A549 (cell line): ENCODE results near the gene SCGB1D2. TPM values are rescaled to one million over a fixed set of nuclear protein-coding genes. Genes with fewer than 3 reads are reported as not detected.

Experiments used
- ATAC-seq, 2 experiments: fragments of 200-7000 bp in 1 of 2; fragments of >200 bp in 1 of 2; cut with Nextera tagmentation in 1 of 2; cut with Tn5 transposase in 1 of 2; 3 replicates each; pipeline versions ENCODE4 v1.8.0 to v1.9.1; 2018 to 2020; ENCODE audit warnings: mild to moderate bottlenecking in 1 of 2, moderate library complexity in 1 of 2
- CTCF ChIA-PET: fragments of 300-600 bp; sonication (Branson Sonifier 250); formaldehyde crosslinking; extraction: SDS; loops from one replicate; lab custom pipeline; 2021; ENCODE audit warnings: antibody characterized with exemption, inconsistent platforms; lab: Yijun Ruan, JAX
- POLR2A ChIA-PET: fragments of 350-600 bp; formaldehyde crosslinking; extraction: SDS; loops from one replicate; lab custom pipeline; 2021; ENCODE audit warnings: antibody characterized with exemption, inconsistent platforms; lab: Yijun Ruan, JAX
- DNase-seq, 2 experiments: peaks; one replicate each; pipeline versions ENCODE4 v3.0.0 to v3.0.0-alpha.2; 2011 to 2016; ENCODE audit warnings: low read depth in 1 of 2, low spot score in 1 of 2
- FAIRE-seq: peaks from 2 replicates; lab custom pipeline; 2011; peaks lifted over from hg19 to GRCh38; lab: Jason Lieb, UNC
- H3K27ac ChIP-seq, 2 experiments: fragments of >200 bp; sonication (Bioruptor Twin); formaldehyde crosslinking; 3 replicates each; pipeline ENCODE4 v1.5.1; 2016 to 2017
- H3K4me1 ChIP-seq: fragments of >200 bp; sonication (Bioruptor Twin); formaldehyde crosslinking; 3 replicates; pipeline ENCODE4 v1.6.1; 2016
- H3K4me2 ChIP-seq: fragments of >200 bp; sonication (Bioruptor Twin); formaldehyde crosslinking; 3 replicates; pipeline ENCODE4 v1.6.1; 2016
- H3K4me3 ChIP-seq: fragments of >200 bp; sonication (Bioruptor Twin); formaldehyde crosslinking; 3 replicates; pipeline ENCODE4 v1.5.1; 2016
- H3K9me3 ChIP-seq: fragments of >200 bp; sonication (Bioruptor Twin); formaldehyde crosslinking; 3 replicates; pipeline ENCODE4 v1.6.1; 2016
- BHLHE40 ChIP-seq: IDR thresholded peaks from 2 replicates; pipeline ENCODE4 v1.6.1; 2012; ENCODE audit warnings: low read depth, low read length, inconsistent platforms
- CEBPB ChIP-seq, 2 experiments: fragments of >200 bp in 1 of 2; sonication (Bioruptor Twin) in 1 of 2; formaldehyde crosslinking in 1 of 2; IDR thresholded peaks; 2 replicates each; pipeline ENCODE4 v1.6.1; 2012 to 2016
- CHD4 ChIP-seq: fragments of 200-600 bp; sonication (generic); IDR thresholded peaks from 2 replicates; pipeline ENCODE4 v1.6.1; 2016; ENCODE audit warnings: antibody characterized with exemption, mild to moderate bottlenecking, borderline replicate concordance
- EHF ChIP-seq: fragments of 250-450 bp; sonication (Bioruptor Pico); IDR thresholded peaks from 2 replicates; pipeline ENCODE4 v1.5.0; 2020; ENCODE audit warnings: mild to moderate bottlenecking
- FOSB ChIP-seq: fragments of 250-450 bp; sonication (Bioruptor Pico); IDR thresholded peaks from 2 replicates; pipeline ENCODE4 v1.5.0; 2020; ENCODE audit warnings: mild to moderate bottlenecking, moderate library complexity
- FOXS1 ChIP-seq: fragments of 250-450 bp; sonication (Bioruptor Pico); IDR thresholded peaks from 2 replicates; pipeline ENCODE4 v1.5.0; 2020; ENCODE audit warnings: mild to moderate bottlenecking, moderate library complexity
- GATA3 ChIP-seq: IDR thresholded peaks from 2 replicates; pipeline ENCODE4 v1.6.1; 2012; ENCODE audit warnings: borderline replicate concordance
- HDAC2 ChIP-seq: fragments of 200-600 bp; sonication (generic); IDR thresholded peaks from 2 replicates; pipeline ENCODE4 v1.6.1; 2016
- HEYL ChIP-seq: fragments of 250-450 bp; sonication (Bioruptor Pico); IDR thresholded peaks from 2 replicates; pipeline ENCODE4 v1.8.0; 2021; ENCODE audit warnings: mild to moderate bottlenecking, moderate library complexity
- HMGXB4 ChIP-seq: fragments of 250-450 bp; sonication (Bioruptor Pico); IDR thresholded peaks from 2 replicates; pipeline ENCODE4 v1.5.0; 2021; ENCODE audit warnings: mild to moderate bottlenecking, moderate library complexity, borderline replicate concordance
- HOXA7 ChIP-seq: fragments of 250-450 bp; sonication (Bioruptor Pico); IDR thresholded peaks from 2 replicates; pipeline ENCODE4 v1.5.0; 2020; ENCODE audit warnings: mild to moderate bottlenecking, moderate library complexity
- JUN ChIP-seq, 2 experiments: fragments of >200 bp; sonication (Bioruptor Twin); formaldehyde crosslinking; IDR thresholded peaks; 2 replicates in 1 of 2; 3 replicates in 1 of 2; pipeline ENCODE4 v1.6.1; 2016 to 2017
- KDM5A ChIP-seq: fragments of 200-600 bp; sonication (generic); IDR thresholded peaks from 2 replicates; pipeline ENCODE4 v1.6.1; 2016; ENCODE audit warnings: antibody characterized with exemption, mild to moderate bottlenecking
- MAZ ChIP-seq: fragments of 150-350 bp; IDR thresholded peaks from 2 replicates; pipeline ENCODE4 v1.6.1; 2014; ENCODE audit warnings: antibody characterized with exemption, low read depth, low read length, borderline replicate concordance
- NFE2L2 ChIP-seq: fragments of 150-350 bp; conservative IDR thresholded peaks from 2 replicates; pipeline ENCODE4 v1.6.1; 2014; ENCODE audit warnings: low read length
- NPAS2 ChIP-seq: fragments of 250-450 bp; sonication (Bioruptor Pico); IDR thresholded peaks from 2 replicates; pipeline ENCODE4 v1.8.0; 2022; ENCODE audit warnings: mild to moderate bottlenecking, moderate library complexity, borderline replicate concordance
- PBX3 ChIP-seq: IDR thresholded peaks from 2 replicates; pipeline ENCODE4 v1.6.1; 2012
- RARB ChIP-seq: fragments of 250-450 bp; sonication (Bioruptor Pico); IDR thresholded peaks from 2 replicates; pipeline ENCODE4 v1.8.0; 2021; ENCODE audit warnings: mild to moderate bottlenecking, moderate library complexity
- RCOR1 ChIP-seq: fragments of 150-350 bp; IDR thresholded peaks from 2 replicates; pipeline ENCODE4 v1.6.1; 2014; ENCODE audit warnings: antibody characterized with exemption, low read length, low read depth
- RFX5 ChIP-seq: fragments of 450-650 bp; IDR thresholded peaks from 2 replicates; pipeline ENCODE4 v1.7.1; 2014; ENCODE audit warnings: antibody characterized with exemption, mild to moderate bottlenecking, moderate library complexity
- SMC3 ChIP-seq: fragments of >200 bp; sonication (Bioruptor Twin); formaldehyde crosslinking; IDR thresholded peaks from 3 replicates; pipeline ENCODE4 v1.6.1; 2018; ENCODE audit warnings: inconsistent platforms
- USF2 ChIP-seq: fragments of 450-650 bp; IDR thresholded peaks from 2 replicates; pipeline ENCODE4 v1.6.1; 2014; ENCODE audit warnings: antibody characterized with exemption
- whole genome bisulfite sequencing: methylation state at CpG from one replicate; pipeline ENCODE4 v1.1.6; 2017; ENCODE audit errors: missing lambda C conversion rate; 5-methylcytosine and 5-hydroxymethylcytosine counted together
- polyA plus RNA-seq, 4 experiments: library from polyadenylated mRNA; depleted of rRNA in 3 of 4; stranded (reverse); fragments of >200 nt; fragmentation: RNase III in 1 of 4; extraction: RNeasy Plus Mini Kit Qiagen cat#74134 plus additional on column Dnase treatment in 1 of 4; gene quantifications; 2 replicates in 3 of 4; 3 replicates in 1 of 4; pipeline ENCODE4 v1.2.3, GENCODE V29; 2011 to 2017

Gene SCGB1D2
- polyA plus RNA-seq, 2 of the 4 experiments (the other 2 are of a cell fraction), result not detected

- TF ChIP-seq PBX3, result no peak
- TF ChIP-seq MAZ, result no peak
- TF ChIP-seq NFE2L2, result no peak
Measured at GRCh38 chr11:62236187-62236586, 5.9 kb upstream of the SCGB1D2 start (continued).

- no peak overlapping the region for H3K4me3 ChIP-seq
- 46% methylated on average over 4 of the region's 4 CpGs for WGBS
- no peak for FAIRE-seq
Measured at GRCh38 chr11:62237499-62237898, 4.5 kb upstream of the SCGB1D2 start.

GRCh38 chr11:62238151-62238550, 3.9 kb upstream of the SCGB1D2 start:
- TF ChIP-seq RCOR1, result no peak
- TF ChIP-seq CEBPB (IDR thresholded peaks at IDR 0.05), result no peak
- TF ChIP-seq EHF (CRISPR knock-in tag), result no peak
- no peak for TF ChIP-seq BHLHE40
- no peak for TF ChIP-seq NPAS2 (CRISPR knock-in tag)
- TF ChIP-seq HEYL (CRISPR knock-in tag), result no peak
- TF ChIP-seq USF2, result no peak
- CTCF ChIA-PET, result interaction anchor here (1.0 kb wide), 1 partner anchor 72 kb away, joined by 3 read pairs; no protein-coding TSS in a partner anchor
- H3K4me3 ChIP-seq, result no peak overlapping the region
- POLR2A ChIA-PET, result no interaction called here
- H3K4me2 ChIP-seq, result no peak overlapping the region
- ATAC-seq (no peak), DNase-seq (no peak), FAIRE-seq (no peak)
- H3K9me3 ChIP-seq, result no peaks in the 10 kb centered on the region; the same call in 2 of the 3 replicates
- H3K4me1 ChIP-seq, result peaks cover 8% of the 10 kb centered on the region; the same call in 2 of the 3 replicates
- 17% methylated on average over 4 of the region's 4 CpGs for WGBS
- H3K27ac ChIP-seq, result no peak overlapping the region

More at GRCh38 chr11:62237499-62237898, 4.5 kb upstream of the SCGB1D2 start:
- H3K4me2 ChIP-seq, result no peak overlapping the region
- ChIA-PET POLR2A (no interaction called here), CTCF (interaction anchor here (1.2 kb wide), 1 partner anchor 73 kb away, joined by 3 read pairs; no protein-coding TSS in a partner anchor)
- H3K27ac ChIP-seq, result no peak overlapping the region
- H3K9me3 ChIP-seq, result no peaks in the 10 kb centered on the region; the same call in 2 of the 3 replicates
- no peak for ATAC-seq
- peaks cover 8% of the 10 kb centered on the region; the same call in 2 of the 3 replicates for H3K4me1 ChIP-seq
- TF ChIP-seq GATA3 (no peak), CHD4 (no peak), JUN (IDR thresholded peaks at IDR 0.05) (no peak), PBX3 (no peak), SMC3 (no peak), FOXS1 (CRISPR knock-in tag) (no peak)
- no peak for DNase-seq

GRCh38 chr11:62241095-62241494, 944 bp upstream of the SCGB1D2 start:
- Histone ChIP-seq H3K27ac (no peak overlapping the region), H3K4me3 (no peak overlapping the region), H3K4me1 (peaks cover 8% of the 10 kb centered on the region; the same call in 2 of the 3 replicates), H3K9me3 (no peaks in the 10 kb centered on the region; the same call in 2 of the 3 replicates), H3K4me2 (no peak overlapping the region)
- 27% methylated on average over 3 of the region's 3 CpGs for WGBS
- DNase-seq (no peak), ATAC-seq (no peak), FAIRE-seq (no peak)
- TF ChIP-seq HMGXB4 (CRISPR knock-in tag) (no peak), RARB (CRISPR knock-in tag) (no peak), KDM5A (no peak), HOXA7 (CRISPR knock-in tag) (no peak), FOSB (CRISPR knock-in tag) (no peak), HDAC2 (no peak), RFX5 (no peak)
- ChIA-PET POLR2A (no interaction called here), CTCF (interaction anchor here (2.4 to 2.9 kb wide), 3 partner anchors 14 to 70 kb away, joined by 7 to 10 read pairs (median 9); no protein-coding TSS in a partner anchor)
